Adrenal gland (tissue), 5 donors: ENCODE results near the gene TRIM66.

ENCODE experiments used
- CTCF ChIP-seq, 6 experiments: fragments of 450-650 bp in 4 of 6; fragments of 200-600 bp in 2 of 6; sonication (generic) in 1 of 6; IDR thresholded peaks; 1 replicate in 5 of 6; 2 replicates in 1 of 6; pipeline versions ENCODE4 v1.5.1 to v1.8.0; 2016 to 2021; ENCODE audit warnings: antibody characterized with exemption in 6 of 6, mild to moderate bottlenecking in 2 of 6, moderate library complexity in 1 of 6
- POLR2A ChIP-seq, 2 donors: fragments of 450-650 bp; IDR thresholded peaks; one replicate each; pipeline ENCODE4 v1.6.1; 2017; ENCODE audit warnings: antibody characterized with exemption in 2 of 2, mild to moderate bottlenecking in 2 of 2, moderate library complexity in 1 of 2
- donor health status: DM: no; HTN: no; CAD: no.

- TF ChIP-seq CTCF (IDR thresholded peaks at IDR 0.05) (no peak), POLR2A (IDR thresholded peaks at IDR 0.05) (no peak)
These were observed 25.2 kb upstream of the TRIM66 start for GRCh38 chr11:8707541-8708191.
